HG02938 (cell line): ENCODE results near the gene ZNF222.
A peak's percentile ranks its signal among the peaks of the same experiment; 100 is the strongest.

Experiments
- ATAC-seq: cut with Tn5 transposase; IDR thresholded peaks from one replicate; pipeline ENCODE4 v1.9.1; 2021; ENCODE audit warnings: mild to moderate bottlenecking, moderate library complexity; ENCODE audit not compliant: unreplicated experiment

ZNF222 gene

DNA sequence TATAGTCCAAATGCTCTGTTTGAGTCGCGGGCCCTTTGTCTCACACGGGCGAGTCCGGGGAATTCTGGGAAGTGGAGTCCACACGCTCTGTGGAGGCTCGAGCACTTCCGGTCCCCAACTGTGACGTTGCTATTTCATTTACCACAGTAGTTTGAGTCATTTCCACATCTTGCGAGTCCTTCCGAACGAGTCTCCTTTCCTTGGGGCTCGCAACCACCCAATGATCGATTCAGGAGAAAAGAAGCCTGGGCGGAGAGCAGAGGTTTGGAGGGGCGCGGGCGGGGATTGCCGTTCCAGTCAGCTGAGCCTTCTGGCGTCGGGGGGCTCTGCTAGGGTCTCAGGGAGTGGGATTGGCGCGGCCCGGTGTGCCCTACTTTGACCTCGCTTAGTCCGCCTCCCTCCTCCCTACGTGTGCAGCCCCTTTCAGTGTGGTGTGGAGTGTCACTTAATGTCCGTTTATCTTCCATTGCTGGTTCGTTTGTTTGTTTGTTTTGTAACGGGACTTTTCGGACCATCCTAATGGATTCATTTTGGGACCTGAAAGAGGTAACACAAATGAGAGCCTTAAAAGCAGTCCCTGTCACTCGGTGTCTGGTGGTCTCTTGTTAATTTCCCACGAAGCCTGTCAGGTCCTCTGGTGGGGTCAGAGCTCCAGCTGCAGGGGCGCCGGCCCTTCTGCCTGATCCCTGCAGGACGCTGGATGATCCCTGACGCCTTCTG lies at the start of gene ZNF222:
TSS of gene ZNF222 (plus strand) at position 163 of the 720 bp plus-strand sequence. CDS start at position 221, 58 bp downstream.
- ATAC-seq: peak; percentile 90

- ATAC-seq: no peak
Observed at GRCh38 chr19:43976732-43977131, 48.4 kb upstream of the ZNF222 start.

GRCh38 chr19:43983544-43983911 lies 41.7 kb upstream of the ZNF222 start:
- ATAC-seq: no peak

DNA sequence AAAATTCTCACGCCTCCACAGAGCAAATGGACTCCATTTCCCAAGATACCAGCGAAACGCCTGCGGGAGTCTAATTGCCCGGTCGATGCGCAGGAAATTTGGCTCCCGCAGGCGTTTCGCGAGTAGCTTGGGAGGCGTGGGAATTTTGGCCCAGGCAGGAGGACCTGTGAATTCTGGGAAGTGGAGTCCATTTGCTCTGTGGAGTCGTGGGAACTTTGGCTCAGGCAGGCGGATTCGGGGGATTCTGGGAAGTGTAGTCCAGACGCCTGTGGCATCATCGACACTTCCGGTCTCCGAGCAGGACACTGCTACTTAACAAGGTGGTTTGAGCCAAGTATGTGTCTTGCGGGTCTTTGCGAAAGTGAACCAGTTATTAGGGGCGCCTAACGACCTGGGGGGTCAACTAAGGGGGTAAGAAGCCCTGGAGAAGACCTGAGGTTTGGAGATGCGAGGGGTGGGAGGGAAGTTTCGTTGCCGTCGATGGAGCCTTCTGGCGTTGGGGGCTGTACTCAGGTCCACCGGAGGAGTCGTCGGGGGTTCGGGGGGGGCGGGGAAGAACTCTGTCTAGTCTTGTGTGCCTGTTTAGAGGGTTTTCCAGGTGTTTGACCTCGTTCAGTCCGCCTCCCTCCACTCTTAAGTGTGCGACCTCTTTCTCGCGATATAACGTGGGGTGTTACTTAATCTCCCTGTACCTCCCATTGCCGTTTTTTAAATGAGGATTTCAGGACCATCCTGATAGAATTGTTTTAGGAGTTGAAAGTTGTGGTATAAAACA lies 41.1 kb upstream of the ZNF222 start, which contains the start of gene ZNF155:
TSS of gene ZNF155 (plus strand) at position 277 of the 775 bp plus-strand sequence. CDS start 4,356 bp downstream, outside the sequence.
- peak; percentile 79 for ATAC-seq

DNA sequence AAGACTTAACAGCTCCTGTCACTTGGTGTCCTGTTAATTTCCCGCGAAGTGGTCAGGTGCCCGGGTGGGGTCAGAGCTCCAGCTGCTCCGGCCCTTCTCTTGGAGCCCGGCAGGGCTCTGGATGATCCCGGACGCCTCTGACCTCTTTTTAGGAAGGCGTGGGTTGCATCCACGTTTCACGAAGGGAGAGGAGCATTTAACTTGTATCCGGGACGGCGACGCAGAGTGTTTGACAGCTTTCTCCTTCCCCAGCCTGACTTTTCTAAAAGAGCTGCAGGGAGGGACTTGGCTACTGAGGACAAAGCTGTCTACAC lies 40.5 kb upstream of the ZNF222 start:
- no peak for ATAC-seq

DNA sequence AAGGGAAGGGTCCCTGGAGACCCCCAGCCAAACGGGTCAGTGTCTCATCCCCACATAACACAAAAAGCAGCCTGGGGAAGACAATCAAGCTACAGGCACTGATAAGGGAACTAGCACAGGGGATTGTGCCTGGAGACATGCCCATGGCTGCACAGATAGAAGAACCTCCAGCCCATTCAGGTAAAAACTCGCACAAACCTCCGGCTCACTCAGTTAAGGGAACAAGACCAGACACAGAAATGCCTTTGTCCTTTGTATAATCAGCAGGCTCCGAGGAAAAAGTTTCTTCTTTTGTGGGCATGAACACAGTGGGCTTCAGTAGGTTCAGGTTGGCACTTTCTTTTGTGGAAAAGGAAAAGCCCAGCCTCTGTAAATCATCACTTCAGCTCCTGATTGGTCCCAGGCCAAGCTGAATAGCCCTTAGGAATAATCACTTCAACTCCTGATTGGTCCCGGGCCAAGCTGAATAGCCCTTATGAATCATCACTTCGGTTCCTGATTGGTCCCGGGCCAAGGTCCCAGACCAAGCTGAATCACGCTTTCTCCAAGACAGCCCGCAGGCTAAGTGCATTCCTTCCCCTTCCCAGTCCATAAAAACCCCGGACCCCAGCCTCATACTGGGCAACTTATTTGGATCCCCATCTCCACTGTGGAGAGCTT lies 27.4 kb upstream of the ZNF222 start:
- ATAC-seq: no peak

DNA sequence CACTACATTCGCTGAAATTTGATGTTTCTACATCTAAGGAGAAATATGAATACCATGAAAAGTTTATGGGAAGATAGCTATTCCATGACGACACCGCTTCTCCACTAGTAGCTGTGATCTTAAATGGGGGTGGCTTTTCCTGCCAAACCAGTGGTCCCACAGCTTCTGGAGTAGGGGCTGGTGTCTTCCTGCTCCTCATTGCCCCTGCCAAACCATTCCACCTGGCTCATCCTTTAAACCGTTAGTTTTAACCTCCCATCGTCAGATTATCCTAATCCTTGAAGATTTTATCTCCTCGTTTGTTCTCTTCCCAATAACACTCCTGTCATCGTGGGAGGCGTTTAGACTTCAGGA lies 23.0 kb upstream of the ZNF222 start:
- no peak for ATAC-seq

- ATAC-seq: peak; percentile 89
Observed at GRCh38 chr19:44002566-44003460, 22.4 kb upstream of the ZNF222 start, which contains the start of gene ZNF230. ZNF230 (plus strand) TSS chr19:44002957; CDS start chr19:44007079, 4,122 bp downstream.

GRCh38 chr19:44003461-44004009 lies 21.6 kb upstream of the ZNF222 start:
- ATAC-seq: no peak

GRCh38 chr19:44005973-44006372 lies 19.2 kb upstream of the ZNF222 start:
- ATAC-seq: no peak

- ATAC-seq: no peak
Observed at GRCh38 chr19:44007473-44007872, 17.7 kb upstream of the ZNF222 start.

GRCh38 chr19:44010468-44010867 lies 14.7 kb upstream of the ZNF222 start:
- no peak for ATAC-seq

DNA sequence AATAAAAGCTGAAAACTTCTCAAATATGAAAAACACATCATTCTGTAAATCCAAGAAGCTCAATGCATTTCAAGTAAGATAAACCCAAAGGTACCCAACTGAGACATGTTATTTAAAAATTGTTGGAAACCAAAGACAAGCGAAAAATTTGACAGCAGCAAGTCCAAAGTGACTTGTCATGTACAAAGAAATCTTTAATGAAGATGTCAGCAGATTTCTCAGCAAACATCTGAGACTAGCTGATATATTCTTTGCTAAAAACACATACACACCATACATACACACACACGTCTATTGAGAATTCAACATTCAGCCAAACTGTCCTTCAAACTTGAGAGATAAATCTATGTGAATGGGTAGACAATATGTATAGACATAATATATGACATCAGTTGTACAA lies 5.7 kb upstream of the ZNF222 start:
- ATAC-seq: no peak

- ATAC-seq: no peak
Observed at GRCh38 chr19:44021221-44021620, 4.0 kb upstream of the ZNF222 start.

- ATAC-seq: no peak
Observed at GRCh38 chr19:44024900-44025216, 321 bp upstream of the ZNF222 start.

GRCh38 chr19:44026622-44027021 lies 1.4 kb downstream of the ZNF222 start:
- no peak for ATAC-seq

GRCh38 chr19:44032001-44032610 lies 6.9 kb downstream of the ZNF222 start:
- no peak for ATAC-seq

- ATAC-seq: no peak
Observed at GRCh38 chr19:44042147-44042546, 17.0 kb downstream of the ZNF222 start.

- ATAC-seq: no peak
Observed at GRCh38 chr19:44050740-44051649, 25.8 kb downstream of the ZNF222 start.
